Caki2 (cell line): Measurements from ENCODE around the gene MXRA5. TPM values are rescaled to one million over a fixed set of nuclear protein-coding genes. Genes with fewer than 3 reads are reported as not detected.
A peak's percentile ranks its signal among the peaks of the same experiment; 100 is the strongest.
"Not testable (repeated sequence)": the region's sequence is repeated elsewhere in the genome, so short reads cannot be mapped to it uniquely, and the experiment has no call there.

Source experiments
- DNase-seq: peaks from one replicate; pipeline ENCODE4 v3.0.0-alpha.2; 2015; ENCODE audit warnings: low read depth
- in situ Hi-C: cut with HindIII; loops from 2 replicates; pipeline ENCODE4 v1.10.0; 2016; ENCODE audit warnings: low sequenced_read_pairs, low pct_unique_long_range_greater_than_20kb, mixed read lengths
- total RNA-seq: library from RNA; depleted of rRNA; stranded (reverse); fragments of >200 nt; shearing (Covaris generic); gene quantifications from 2 replicates; pipeline ENCODE4 v1.2.3, GENCODE V29; 2014; ENCODE audit warnings: low replicate concordance

Gene MXRA5
- total RNA-seq, 1 experiment from 2014 or later: 3.4 TPM

- in situ Hi-C loops: no loop called here
Observed at GRCh38 chrX:3348191-3348590, 1.7 kb upstream of the MXRA5 start.

GRCh38 chrX:3345281-3346191 is 916 bp downstream of the MXRA5 start:
- in situ Hi-C loops: no loop called here
- DNase-seq: peak; percentile 58

More at GRCh38 chrX:3348191-3348590, 1.7 kb upstream of the MXRA5 start:
- no peak for DNase-seq

- in situ Hi-C loops, DNase-seq: not testable (repeated sequence)
Observed at GRCh38 chrX:3343569-3343968, 2.9 kb downstream of the MXRA5 start.

- in situ Hi-C loops: no loop called here
- DNase-seq: no peak
Observed at GRCh38 chrX:3340016-3340415, 6.4 kb downstream of the MXRA5 start.

- in situ Hi-C loops: no loop called here
- DNase-seq: no peak
Observed at GRCh38 chrX:3326681-3327080, 19.8 kb downstream of the MXRA5 start.

GRCh38 chrX:3320471-3321046 is 25.9 kb downstream of the MXRA5 start:
- in situ Hi-C loops: no loop called here
- no peak for DNase-seq

- DNase-seq: no peak
- in situ Hi-C loops: no loop called here
Observed at GRCh38 chrX:3317191-3317718, 29.2 kb downstream of the MXRA5 start.

GRCh38 chrX:3312109-3312508 is 34.3 kb downstream of the MXRA5 start:
- DNase-seq: peak; percentile 5

GRCh38 chrX:3307881-3308280 is 38.6 kb downstream of the MXRA5 start:
- in situ Hi-C loops: no loop called here
- no peak for DNase-seq

More at GRCh38 chrX:3312109-3312508, 34.3 kb downstream of the MXRA5 start:
- in situ Hi-C loops: no loop called here

GRCh38 chrX:3299636-3300035 is 46.8 kb downstream of the MXRA5 start:
- in situ Hi-C loops: no loop called here
- DNase-seq: no peak

- no peak for DNase-seq
- in situ Hi-C loops: no loop called here
Observed at GRCh38 chrX:3295731-3296130, 50.7 kb downstream of the MXRA5 start.

GRCh38 chrX:3293251-3293650 is 53.2 kb downstream of the MXRA5 start:
- no peak for DNase-seq
- in situ Hi-C loops: no loop called here

- in situ Hi-C loops: no loop called here
- no peak for DNase-seq
Observed at GRCh38 chrX:3290561-3290960, 55.9 kb downstream of the MXRA5 start.

- in situ Hi-C loops: no loop called here
- peak; percentile 84 for DNase-seq
Observed at GRCh38 chrX:3286196-3286945, 60.1 kb downstream of the MXRA5 start.

GRCh38 chrX:3280706-3281105 is 65.7 kb downstream of the MXRA5 start:
- no peak for DNase-seq
- in situ Hi-C loops: no loop called here

GRCh38 chrX:3273668-3274067 is 72.8 kb downstream of the MXRA5 start:
- in situ Hi-C loops: not testable (repeated sequence)

GRCh38 chrX:3271834-3272186 is 74.6 kb downstream of the MXRA5 start:
- peak; percentile 59 for DNase-seq

More at GRCh38 chrX:3273668-3274067, 72.8 kb downstream of the MXRA5 start:
- not testable (repeated sequence) for DNase-seq

GRCh38 chrX:3271183-3271833 is 75.1 kb downstream of the MXRA5 start:
- no peak for DNase-seq
- in situ Hi-C loops: no loop called here

More at GRCh38 chrX:3271834-3272186, 74.6 kb downstream of the MXRA5 start:
- in situ Hi-C loops: no loop called here
